K562 (cell line): ENCODE measurements around the gene MLX. TPM values are rescaled to one million over a fixed set of nuclear protein-coding genes. Genes with fewer than 3 reads are reported as not detected.
A peak's percentile ranks its signal among the peaks of the same experiment; 100 is the strongest.

Source experiments
- ATAC-seq: fragments of 200-7000 bp; cut with Tn5 transposase; 3 replicates; pipeline ENCODE4 v1.9.1; 2020; ENCODE audit warnings: moderate library complexity
- BruUV-seq: library from RNA; stranded (reverse); fragments of 400-500 nt; replicated peaks from 2 replicates; lab custom pipeline; 2021; lab: Mats Ljungman, UMichigan
- CTCF ChIA-PET: fragments of 300-600 bp; formaldehyde crosslinking; extraction: SDS; loops from one replicate; lab custom pipeline; 2021; ENCODE audit warnings: low intra/inter-chr PET ratio; lab: Yijun Ruan, JAX
- POLR2A ChIA-PET: fragments of 300-600, 350-650 bp; sonication (Branson Sonifier 250); formaldehyde crosslinking; extraction: SDS; loops from one replicate; lab custom pipeline; 2021; ENCODE audit warnings: antibody characterized with exemption, inconsistent platforms; lab: Yijun Ruan, JAX
- DNase-seq, 4 experiments: peaks; one replicate each; pipeline versions ENCODE4 v3.0.0 to v3.0.0-alpha.2; 2011 to 2018; ENCODE audit warnings: low spot score in 3 of 4, mixed read lengths in 3 of 4; ENCODE audit errors: extremely low read depth in 1 of 4
- FAIRE-seq: peaks from 2 replicates; lab custom pipeline; 2011; peaks lifted over from hg19 to GRCh38; lab: Jason Lieb, UNC
- H2AFZ ChIP-seq: 2 replicates; pipeline ENCODE4 v1.6.0; 2011; ENCODE audit warnings: low read depth, low read length, control low read depth, inconsistent platforms
- H3K27ac ChIP-seq: fragments of 200-600 bp; 3 replicates; pipeline ENCODE4 v1.8.0; 2011; ENCODE audit warnings: low read depth, mild to moderate bottlenecking, control low read depth, inconsistent platforms, low read length, moderate library complexity, mixed read lengths; ENCODE audit errors: extremely low read depth
- H3K27me3 ChIP-seq, 2 experiments: fragments of 300-600 bp in 1 of 2; 2 replicates in 1 of 2; 3 replicates in 1 of 2; pipeline versions ENCODE4 v1.6.0 to v1.8.0; 2011; ENCODE audit warnings: inconsistent platforms in 2 of 2, low read length in 2 of 2, mild to moderate bottlenecking in 1 of 2, mixed read lengths in 1 of 2, moderate library complexity in 1 of 2; ENCODE audit not compliant: control insufficient read depth in 2 of 2, insufficient read depth in 2 of 2
- H3K36me3 ChIP-seq: fragments of 300-600 bp; 3 replicates; pipeline ENCODE4 v1.8.0; 2011; ENCODE audit warnings: mild to moderate bottlenecking, low read length, inconsistent platforms; ENCODE audit not compliant: control insufficient read depth, insufficient read depth
- H3K4me1 ChIP-seq, 2 experiments: fragments of 200-600 bp in 1 of 2; replicated peaks in 1 of 2; 2 replicates in 1 of 2; 3 replicates in 1 of 2; pipeline versions ENCODE4 v1.5.1 to v1.8.0; 2011; ENCODE audit warnings: inconsistent platforms in 2 of 2, low read length in 2 of 2, mild to moderate bottlenecking in 1 of 2, mixed read lengths in 1 of 2, moderate library complexity in 1 of 2; ENCODE audit not compliant: control insufficient read depth in 2 of 2, insufficient read depth in 2 of 2
- H3K4me2 ChIP-seq: 2 replicates; pipeline ENCODE4 v1.6.1; 2011; ENCODE audit warnings: low read length, control low read depth, inconsistent platforms, mixed read lengths; ENCODE audit not compliant: insufficient read depth
- H3K4me3 ChIP-seq: fragments of 200-600 bp; sonication (generic), shearing (Covaris generic); 2 replicates; pipeline ENCODE4 v1.5.1; 2016; ENCODE audit warnings: control low read depth, inconsistent platforms
- H3K79me2 ChIP-seq: fragments of 200-600 bp; 3 replicates; pipeline ENCODE4 v1.8.0; 2011; ENCODE audit warnings: low read length, inconsistent platforms; ENCODE audit not compliant: control insufficient read depth, insufficient read depth
- H3K9ac ChIP-seq, 2 experiments: 2 replicates each; pipeline versions ENCODE4 v1.6.0 to v1.6.1; 2011; ENCODE audit warnings: low read depth in 2 of 2, low read length in 2 of 2, control low read depth in 1 of 2, inconsistent platforms in 1 of 2, mild to moderate bottlenecking in 1 of 2, mixed read lengths in 1 of 2; ENCODE audit not compliant: insufficient read depth in 1 of 2
- H3K9me1 ChIP-seq: one replicate; pipeline ENCODE4 v1.6.0; 2011; ENCODE audit warnings: inconsistent platforms, mild to moderate bottlenecking, low read length, moderate library complexity; ENCODE audit not compliant: control insufficient read depth, insufficient read depth
- H3K9me3 ChIP-seq: replicated peaks from 2 replicates; pipeline ENCODE4 v1.5.1; 2011; ENCODE audit warnings: low read depth, low read length, inconsistent platforms; ENCODE audit not compliant: control insufficient read depth, insufficient read depth
- H4K20me1 ChIP-seq: replicated peaks from 2 replicates; pipeline ENCODE4 v1.6.1; 2011; ENCODE audit warnings: low read length, inconsistent platforms, mixed read lengths; ENCODE audit not compliant: control insufficient read depth, insufficient read depth
- ATF1 ChIP-seq, 2 experiments: fragments of 450-650 bp in 1 of 2; IDR thresholded peaks; 2 replicates each; pipeline ENCODE4 v1.6.1; 2016; ENCODE audit warnings: missing compliant biosample characterization in 1 of 2, missing genetic modification characterization in 1 of 2
- ATF7 ChIP-seq: fragments of 450-650 bp; IDR thresholded peaks from 2 replicates; pipeline ENCODE4 v1.7.1; 2014; ENCODE audit warnings: mild to moderate bottlenecking, moderate library complexity
- CREB1 ChIP-seq, 2 experiments: sonication (generic) in 1 of 2; formaldehyde crosslinking in 1 of 2; IDR thresholded peaks; 2 replicates each; pipeline versions ENCODE4 v1.6.1 to v1.8.0; 2012 to 2022; ENCODE audit warnings: inconsistent platforms in 1 of 2, mild to moderate bottlenecking in 1 of 2, missing genetic modification reagents in 1 of 2, moderate library complexity in 1 of 2
- EP300 ChIP-seq: IDR thresholded peaks from 2 replicates; pipeline ENCODE4 v1.6.1; 2012; ENCODE audit warnings: low read length, improper control_type of control experiment
- EP400 ChIP-seq: fragments of 450-650 bp; IDR thresholded peaks from 2 replicates; pipeline ENCODE4 v1.6.1; 2017; ENCODE audit warnings: antibody characterized with exemption, mild to moderate bottlenecking, moderate library complexity
- HDAC2 ChIP-seq: fragments of 450-650 bp; IDR thresholded peaks from 2 replicates; pipeline ENCODE4 v1.6.1; 2016; ENCODE audit warnings: mild to moderate bottlenecking
- HMGN3 ChIP-seq: IDR thresholded peaks from 2 replicates; pipeline ENCODE4 v1.6.1; 2011; ENCODE audit warnings: borderline replicate concordance, low read depth, mild to moderate bottlenecking, mixed read lengths, low read length; ENCODE audit not compliant: insufficient read length; ENCODE audit errors: extremely low read depth
- MNT ChIP-seq, 2 experiments: fragments of 450-650 bp; conservative IDR thresholded peaks; 2 replicates each; pipeline ENCODE4 v1.6.1; 2017; ENCODE audit warnings: mild to moderate bottlenecking in 2 of 2, moderate library complexity in 2 of 2
- POLR3G ChIP-seq: IDR thresholded peaks from 2 replicates; pipeline ENCODE4 v1.6.1; 2011; ENCODE audit not compliant: insufficient read length, insufficient replicate concordance; ENCODE audit errors: extremely low read depth
- RBM25 ChIP-seq: fragments of 200-400 bp; formaldehyde crosslinking; IDR thresholded peaks from 2 replicates; pipeline ENCODE4 v1.6.1; 2018; ENCODE audit warnings: low read length, low read depth, moderate library complexity; ENCODE audit not compliant: severe bottlenecking
- SIN3A ChIP-seq, 2 experiments: fragments of 150-350 bp in 1 of 2; IDR thresholded peaks; 2 replicates each; pipeline ENCODE4 v1.6.1; 2011 to 2016; ENCODE audit warnings: borderline replicate concordance in 2 of 2, low read depth in 2 of 2, low read length in 2 of 2, mild to moderate bottlenecking in 2 of 2, moderate library complexity in 2 of 2; ENCODE audit not compliant: control insufficient read depth in 1 of 2
- TRIM24 ChIP-seq, 2 experiments: fragments of 450-650 bp; IDR thresholded peaks; 2 replicates each; pipeline ENCODE4 v1.6.1; 2016
- ZNF146 ChIP-seq: IDR thresholded peaks from one replicate; pipeline ENCODE4 v1.6.1; 2018; ENCODE audit warnings: missing compliant biosample characterization; ENCODE audit not compliant: unreplicated experiment
- WGBS: fragments of 100-300 bp; shearing (Covaris generic); methylation state at CpG from one replicate; pipeline ENCODE4 v1.1.6; 2016; ENCODE audit warnings: low coverage, mixed read lengths; ENCODE audit not compliant: insufficient coverage; ENCODE audit errors: missing lambda C conversion rate; 5-methylcytosine and 5-hydroxymethylcytosine counted together
- in situ Hi-C: fragments of 300-500 bp; cut with MboI; formaldehyde crosslinking; loops from 4 replicates; pipeline ENCODE4 v1.15.0; 2018; ENCODE audit warnings: inconsistent platforms, mixed read lengths
- intact Hi-C: fragments of 100-400 bp; cut with micrococcal nuclease; formaldehyde crosslinking; loops from 2 replicates; pipeline ENCODE4 v1.14.2; 2022
- polyA plus RNA-seq, 8 experiments: library from polyadenylated mRNA; depleted of rRNA in 4 of 8; stranded (reverse) in 5 of 8; unstranded in 3 of 8; fragments of >200 nt; fragmentation: Nextera tagmentation in 2 of 8; fragmentation: Illumina TruSeq in 1 of 8; extraction: Ambion mirVana in 2 of 8; extraction: Trizol in 1 of 8; gene quantifications; 2 replicates each; pipeline versions ENCODE4 v1.2.1 to v1.2.3, GENCODE V29; 2011 to 2014; ENCODE audit warnings: inconsistent platforms in 1 of 8, missing spikeins in 1 of 8
- total RNA-seq, 7 experiments: library from RNA; depleted of rRNA in 6 of 7; stranded (reverse); fragments of >200 nt in 6 of 7; fragmentation: Illumina TruSeq in 2 of 7; extraction: Trizol in 2 of 7; gene quantifications; 2 replicates each; pipeline versions ENCODE4 v1.2.1 to v1.2.3, GENCODE V29; 2011 to 2021; ENCODE audit warnings: low replicate concordance in 1 of 7
- TF ChIP-seq, protein P1 (sequence below): fragments of 250-450 bp; sonication (Bioruptor Pico); IDR thresholded peaks from 2 replicates; pipeline ENCODE4 v1.5.0; 2021; ENCODE audit warnings: mild to moderate bottlenecking, moderate library complexity

MLX gene
- total and polyA plus RNA-seq, 9 of the 15 experiments (the other 6 are each of a cell fraction or from before 2014, with no cell fraction given): 42.9 to 100 (median 58.9) TPM

GRCh38 chr17:42577532-42578281, 10.8 kb downstream of the MLX start, which contains the start of gene PSMC3IP:
Gene PSMC3IP (minus strand): TSS chr17:42577729. CDS start chr17:42577686, 43 bp downstream.
- Histone ChIP-seq H3K4me3 (peak within 1 kb of the TSS; percentile 70), H4K20me1 (no peaks in the 10 kb centered on the region; the same call in 1 of the 2 replicates), H3K36me3 (peaks cover 72% of the 10 kb centered on the region), H3K4me1 (peaks cover 23 to 34% of the 10 kb centered on the region in 2 experiments), H3K9ac (peak within 1 kb of the TSS; percentile 96 to 100), H3K9me3 (no peaks in the 10 kb centered on the region), H3K4me2 (peak within 1 kb of the TSS; percentile 86), H3K9me1 (no peaks in the 10 kb centered on the region), H3K79me2 (peaks cover 58% of the 10 kb centered on the region), H3K27me3 (no peaks in the 10 kb centered on the region), H3K27ac (peak within 1 kb of the TSS; percentile 94), H2AFZ (peak within 1 kb of the TSS; percentile 87)
- CTCF ChIA-PET: interaction anchor here (0.6 to 1.2 kb wide), 6 partner anchors 32 to 403 kb away, joined by 3 to 6 read pairs (median 4); partner anchors contain the start of genes RETREG3 and TUBG1
- peak; percentile 91 for ATAC-seq
- BruUV-seq: TSS peak; percentile 81
- peak; percentile 97 to 98 (median 98) for DNase-seq
- no peak for FAIRE-seq
- WGBS: under 1% methylated on average over 51 of the region's 52 CpGs
- in situ Hi-C loops (no loop called here), intact Hi-C loops (loop anchor here (1.0 to 5.0 kb wide), 5 partner anchors 99 to 352 kb away; partner anchors contain the start of genes BECN1, PLEKHH3 and RAMP2)
- POLR2A ChIA-PET: interaction anchor here (0.6 to 5.7 kb wide), 22 partner anchors 10 to 420 kb away, joined by 3 to 58 read pairs (median 4); partner anchors contain the start of genes MLX, RETREG3, RPL27 and TUBG1
- peak; percentile 83 for TF ChIP-seq RBM25
- TF ChIP-seq ATF1 (CRISPR knock-in tag; IDR thresholded peaks at IDR 0.05): no peak
- peak; percentile 65 for TF ChIP-seq ATF1 (tag; IDR thresholded peaks at IDR 0.05)
- TF ChIP-seq ZNF146 (CRISPR knock-in tag): no peak
- no peak for TF ChIP-seq POLR3G
- TF ChIP-seq HDAC2: peak; percentile 75; the same call in 1 of the 2 replicates
- TF ChIP-seq MNT (conservative IDR thresholded peaks at IDR 0.05): peak; percentile 65 to 78; a peak in 3 of 4 replicates
- TF ChIP-seq EP300: peak; percentile 38; the same call in 1 of the 2 replicates
- peak; percentile 66 for TF ChIP-seq CREB1 (IDR thresholded peaks at IDR 0.05)
- TF ChIP-seq CREB1 (CRISPR knock-in tag; IDR thresholded peaks at IDR 0.05): peak; percentile 57
- TF ChIP-seq TRIM24 (IDR thresholded peaks at IDR 0.05): 0 out of 4 replicates have a peak, but pooled peaks of 1 of the 2 experiments have one; percentile 6
- TF ChIP-seq, protein P1, sequence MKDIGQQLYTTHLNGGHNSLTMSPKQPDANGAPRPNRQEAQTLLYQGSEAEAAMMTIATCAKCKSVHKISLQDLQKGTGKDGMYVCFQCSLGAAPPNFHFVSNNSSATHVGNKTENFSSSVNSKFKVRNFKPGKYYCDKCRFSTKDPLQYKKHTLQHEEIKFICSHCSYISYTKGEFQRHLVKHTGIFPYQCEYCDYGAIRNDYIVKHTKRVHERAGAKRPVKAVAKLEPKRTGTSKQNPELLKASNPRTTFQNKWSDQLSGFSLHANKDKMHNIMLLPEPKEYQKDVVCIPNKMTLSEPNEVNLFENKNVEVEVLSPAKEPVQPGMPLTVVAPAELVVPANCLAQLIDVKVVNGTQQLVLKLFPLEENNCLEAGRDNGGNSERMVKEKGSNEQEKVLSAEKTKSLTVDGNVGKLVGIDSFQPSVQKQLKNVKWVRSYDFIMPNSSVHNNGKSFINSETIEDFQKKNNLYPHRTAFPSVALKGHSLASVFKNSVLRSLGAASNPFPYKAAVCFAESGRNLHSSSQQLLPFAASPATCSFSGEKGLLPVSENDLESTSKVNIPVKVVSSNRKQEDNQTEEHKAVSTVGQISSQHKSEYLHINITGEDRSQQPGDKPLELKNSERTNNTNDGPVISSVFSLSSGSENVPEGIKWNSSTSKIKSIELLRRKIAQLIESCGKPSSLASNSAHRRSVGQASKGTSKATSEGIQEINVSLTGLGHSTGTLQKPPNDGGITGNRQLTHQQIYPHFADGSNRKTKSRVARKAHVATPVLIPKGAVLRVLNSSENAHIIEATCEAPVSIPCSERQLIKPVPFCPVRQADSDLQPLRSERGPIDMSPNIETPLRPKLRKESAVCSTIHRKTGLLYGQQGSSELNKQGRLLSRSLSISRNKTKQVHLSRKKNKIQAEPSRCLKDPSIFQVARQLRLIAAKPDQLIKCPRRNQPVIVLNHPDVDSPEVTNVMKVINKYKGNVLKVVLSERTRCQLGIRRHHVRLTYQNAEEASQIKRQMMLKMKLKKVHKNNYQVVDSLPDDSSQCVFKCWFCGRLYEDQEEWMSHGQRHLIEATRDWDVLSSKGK (CRISPR knock-in tag): no peak
- TF ChIP-seq HMGN3: peak; percentile 60
- TF ChIP-seq EP400: peak; percentile 84
- TF ChIP-seq SIN3A (IDR thresholded peaks at IDR 0.05; ENCODE audit: borderline replicate concordance in 2 of 2, control insufficient read depth in 1 of 2, low read depth in 2 of 2, low read length in 2 of 2): peak; percentile 78; a peak in 2 of 4 replicates
- TF ChIP-seq ATF7: peak; percentile 73
